Chondrocyte (in vitro differentiated cells): Measurements from ENCODE around the gene KRT85. TPM values are rescaled to one million over a fixed set of nuclear protein-coding genes. Genes with fewer than 3 reads are reported as not detected.

Experiments
- DNase-seq: peaks from one replicate; pipeline ENCODE4 v3.0.0; 2021; ENCODE audit warnings: mixed read lengths, low spot score
- H3K27ac Mint-ChIP-seq: one replicate; pipeline ENCODE4 v1.8.0; 2021; ENCODE audit warnings: mild to moderate bottlenecking, moderate library complexity, mixed read lengths; ENCODE audit not compliant: unreplicated experiment
- H3K27me3 Mint-ChIP-seq: 2 replicates; pipeline ENCODE4 v1.8.0; 2021; ENCODE audit warnings: low read depth, mixed read lengths
- H3K36me3 Mint-ChIP-seq: 2 replicates; pipeline ENCODE4 v1.8.0; 2021; ENCODE audit warnings: low read depth, mixed read lengths
- H3K4me1 Mint-ChIP-seq: 2 replicates; pipeline ENCODE4 v1.8.0; 2021; ENCODE audit warnings: low read depth, mild to moderate bottlenecking, mixed read lengths
- H3K4me3 Mint-ChIP-seq: one replicate; pipeline ENCODE4 v1.8.0; 2021; ENCODE audit warnings: mild to moderate bottlenecking, moderate library complexity, mixed read lengths; ENCODE audit not compliant: unreplicated experiment
- H3K9me3 Mint-ChIP-seq: 2 replicates; pipeline ENCODE4 v1.8.0; 2021; ENCODE audit warnings: low read depth, mixed read lengths
- CTCF ChIP-seq: fragments of 200-600 bp; sonication (generic); IDR thresholded peaks from 2 replicates; pipeline ENCODE4 v1.5.0; 2021; ENCODE audit warnings: antibody characterized with exemption, mild to moderate bottlenecking, moderate library complexity
- total RNA-seq: library from RNA; stranded (reverse); gene quantifications from 3 replicates; pipeline ENCODE4 v1.2.1, GENCODE V29; 2021

The KRT85 gene
- total RNA-seq, 1 donor from 2014 or later, result not detected

GRCh38 chr12:52337054-52337453 is 30.2 kb downstream of the KRT85 start:
- Mint-ChIP-seq H3K27me3 (peaks cover 21% of the 10 kb centered on the region), H3K4me1 (peaks cover 13% of the 10 kb centered on the region), H3K9me3 (peaks cover 8% of the 10 kb centered on the region), H3K27ac (peak overlapping the region; percentile 18), H3K36me3 (peaks cover 1% of the 10 kb centered on the region), H3K4me3 (no peak overlapping the region)
- TF ChIP-seq CTCF, result no peak
- DNase-seq, result no peak

GRCh38 chr12:52336641-52337040 is 30.6 kb downstream of the KRT85 start:
- H3K27me3 Mint-ChIP-seq, result peaks cover 17% of the 10 kb centered on the region
- H3K4me1 Mint-ChIP-seq, result peaks cover 13% of the 10 kb centered on the region
- H3K27ac Mint-ChIP-seq, result peak overlapping the region; percentile 18
- H3K9me3 Mint-ChIP-seq, result peaks cover 8% of the 10 kb centered on the region
- no peak for TF ChIP-seq CTCF
- peaks cover 1% of the 10 kb centered on the region for H3K36me3 Mint-ChIP-seq
- H3K4me3 Mint-ChIP-seq, result no peak overlapping the region
- DNase-seq, result no peak

- Mint-ChIP-seq H3K27ac (no peak overlapping the region), H3K36me3 (peaks cover 1% of the 10 kb centered on the region), H3K4me1 (peaks cover 13% of the 10 kb centered on the region), H3K4me3 (no peak overlapping the region), H3K9me3 (peaks cover 8% of the 10 kb centered on the region), H3K27me3 (peaks cover 15% of the 10 kb centered on the region)
- TF ChIP-seq CTCF, result no peak
- peak; percentile 60 for DNase-seq
Measured at GRCh38 chr12:52335598-52336262, 31.6 kb downstream of the KRT85 start.

- no peak for TF ChIP-seq CTCF
- H3K27ac Mint-ChIP-seq, result no peak overlapping the region
- H3K9me3 Mint-ChIP-seq, result peaks cover 8% of the 10 kb centered on the region
- DNase-seq, result no peak
- peaks cover 13% of the 10 kb centered on the region for H3K4me1 Mint-ChIP-seq
- peaks cover 1% of the 10 kb centered on the region for H3K36me3 Mint-ChIP-seq
- H3K27me3 Mint-ChIP-seq, result peaks cover 18% of the 10 kb centered on the region
- no peak overlapping the region for H3K4me3 Mint-ChIP-seq
Measured at GRCh38 chr12:52334185-52334584, 33.1 kb downstream of the KRT85 start.

GRCh38 chr12:52333321-52333720 is 34.0 kb downstream of the KRT85 start:
- Mint-ChIP-seq H3K27ac (no peak overlapping the region), H3K4me1 (peaks cover 13% of the 10 kb centered on the region), H3K27me3 (peaks cover 12% of the 10 kb centered on the region), H3K9me3 (peaks cover 8% of the 10 kb centered on the region), H3K36me3 (no peaks in the 10 kb centered on the region), H3K4me3 (no peak overlapping the region)
- no peak for TF ChIP-seq CTCF
- DNase-seq, result no peak
